ENCODE results near the gene CMTM2. TPM values are rescaled to one million over a fixed set of nuclear protein-coding genes. Genes with fewer than 3 reads are reported as not detected.
"Not testable (repeated sequence)": the region's sequence is repeated elsewhere in the genome, so short reads cannot be mapped to it uniquely, and the experiment has no call there.

The CMTM2 gene
- total and polyA plus RNA-seq, 2 donors (not counting 1 experiment from before 2014, with no cell fraction given) = not detected

GRCh38 chr16:66566051-66566901 lies 13.0 kb upstream of the CMTM2 start, which contains the start of gene CMTM1:
Gene CMTM1, plus strand, starts transcription at chr16:66566439. Its CDS starts 75 bp downstream, at chr16:66566514.
- DNase-seq = no peak
- no peak within 1 kb of the TSS for H3K4me3 ChIP-seq (ENCODE audit: control extremely low read depth in 1 of 5, extremely low read depth in 1 of 5, insufficient read depth in 1 of 5, low read depth in 2 of 5, low read length in 4 of 5)
- no peak for ATAC-seq (ENCODE audit: low read depth)
- peaks cover 4% of the 10 kb centered on the region for H3K79me2 ChIP-seq (ENCODE audit: control insufficient read depth, insufficient read depth, low read length)
- H3K9me3 Mint-ChIP-seq (ENCODE audit: insufficient read depth) = no peaks in the 10 kb centered on the region
- H3K27me3 Mint-ChIP-seq = no peaks in the 10 kb centered on the region
- no peaks in the 10 kb centered on the region for H3K9me3 ChIP-seq (ENCODE audit: control extremely low read depth in 1 of 3, control insufficient read depth in 2 of 3, insufficient read depth in 1 of 3, low read length in 2 of 3)
- no peak within 1 kb of the TSS for H3K9ac ChIP-seq (ENCODE audit: low read length)
- no peak within 1 kb of the TSS for H3K4me2 ChIP-seq (replicated peaks; ENCODE audit: low read depth, low read length, poor library complexity, severe bottlenecking)
- H2AFZ ChIP-seq (ENCODE audit: insufficient read depth, low read depth, low read length, poor library complexity, severe bottlenecking) = no peak within 1 kb of the TSS
- intact Hi-C loops (cut with micrococcal nuclease) = no loop called here
- peaks cover 0 to 12% of the 10 kb centered on the region in 2 experiments for H3K36me3 ChIP-seq (replicated peaks in 1 of 2; ENCODE audit: control extremely low read depth in 1 of 2, control insufficient read depth in 1 of 2, extremely low read depth in 1 of 2, insufficient read depth in 2 of 2, low read length in 1 of 2)
- peaks cover 11% of the 10 kb centered on the region for H3K4me1 Mint-ChIP-seq
- 98% methylated on average over 54 of the region's 54 CpGs for WGBS (ENCODE audit: insufficient coverage)
- POLR2A ChIA-PET = interaction anchor here (0.7 kb wide), 1 partner anchor 14 kb away, joined by 3 read pairs; the partner anchor contains the start of gene CKLF
- H3K4me3 Mint-ChIP-seq = no peak within 1 kb of the TSS
- no peaks in the 10 kb centered on the region for H3K27me3 ChIP-seq (replicated peaks in 1 of 4; ENCODE audit: control extremely low read depth in 1 of 4, control insufficient read depth in 3 of 4, insufficient read depth in 4 of 4, low read length in 3 of 4)
- H3K27ac Mint-ChIP-seq = no peak within 1 kb of the TSS
- H3K4me1 ChIP-seq (ENCODE audit: control insufficient read depth in 2 of 2, insufficient read depth in 2 of 2, low read length in 2 of 2) = no peaks in the 10 kb centered on the region
- H4K20me1 ChIP-seq (ENCODE audit: control insufficient read depth, insufficient read depth, low read length, poor library complexity, severe bottlenecking) = peaks cover 5% of the 10 kb centered on the region
- TF ChIP-seq EZH2 (IDR thresholded peaks at IDR 0.05; ENCODE audit: borderline replicate concordance, insufficient read depth, low read depth, low read length, poor library complexity, severe bottlenecking) (no peak), CTCF (IDR thresholded peaks at IDR 0.05) (no peak)
- H3K27ac ChIP-seq (ENCODE audit: low read length in 2 of 2) = no peak within 1 kb of the TSS
- CTCF ChIA-PET = no interaction called here

- H3K4me3 Mint-ChIP-seq; ATAC-seq (ENCODE audit: low read depth); H3K9ac ChIP-seq (ENCODE audit: low read length); H3K27me3 ChIP-seq (replicated peaks in 1 of 4; ENCODE audit: control extremely low read depth in 1 of 4, control insufficient read depth in 3 of 4, insufficient read depth in 4 of 4, low read length in 3 of 4); H3K27ac ChIP-seq (ENCODE audit: low read length in 2 of 2); H3K4me3 ChIP-seq (ENCODE audit: control extremely low read depth in 1 of 5, extremely low read depth in 1 of 5, insufficient read depth in 1 of 5, low read depth in 2 of 5, low read length in 4 of 5); DNase-seq; H3K4me1 ChIP-seq (ENCODE audit: control insufficient read depth in 2 of 2, insufficient read depth in 2 of 2, low read length in 2 of 2); H3K9me3 ChIP-seq (ENCODE audit: control extremely low read depth in 1 of 3, control insufficient read depth in 2 of 3, insufficient read depth in 1 of 3, low read length in 2 of 3); H4K20me1 ChIP-seq (ENCODE audit: control insufficient read depth, insufficient read depth, low read length, poor library complexity, severe bottlenecking); H3K27ac Mint-ChIP-seq; H2AFZ ChIP-seq (ENCODE audit: insufficient read depth, low read depth, low read length, poor library complexity, severe bottlenecking); intact Hi-C loops (cut with micrococcal nuclease); H3K27me3 Mint-ChIP-seq; H3K79me2 ChIP-seq (ENCODE audit: control insufficient read depth, insufficient read depth, low read length); H3K9me3 Mint-ChIP-seq (ENCODE audit: insufficient read depth); CTCF ChIA-PET; H3K4me2 ChIP-seq (replicated peaks; ENCODE audit: low read depth, low read length, poor library complexity, severe bottlenecking); H3K4me1 Mint-ChIP-seq: not testable (repeated sequence)
- POLR2A ChIA-PET = interaction anchor here (0.5 kb wide), 1 partner anchor 51 kb away, joined by 5 read pairs; no protein-coding TSS in a partner anchor
- WGBS (ENCODE audit: insufficient coverage) = no CpG with 5 or more reads among the region's 3 CpGs
- peaks cover 0 to 12% of the 10 kb centered on the region in 2 experiments for H3K36me3 ChIP-seq (replicated peaks in 1 of 2; ENCODE audit: control extremely low read depth in 1 of 2, control insufficient read depth in 1 of 2, extremely low read depth in 1 of 2, insufficient read depth in 2 of 2, low read length in 1 of 2)
These were observed 12.0 kb upstream of the CMTM2 start for GRCh38 chr16:66567270-66567669.

Measured in B cell (primary cell).